Left renal pelvis (tissue), 4 donors: ENCODE results near the gene CLTCL1. TPM values are rescaled to one million over a fixed set of nuclear protein-coding genes. Genes with fewer than 3 reads are reported as not detected.
"Not testable (repeated sequence)": the region's sequence is repeated elsewhere in the genome, so short reads cannot be mapped to it uniquely, and the experiment has no call there.

Experiments used
- DNase-seq, 4 donors: peaks; one replicate each; pipeline ENCODE4 v3.0.0-alpha.2; 2013; ENCODE audit warnings: low read depth in 4 of 4, low spot score in 3 of 4
- polyA plus RNA-seq, 4 donors: library from polyadenylated mRNA; unstranded; fragments of 120-200 nt; gene quantifications; one replicate each; pipeline ENCODE4 v1.2.1, GENCODE V29; 2013; ENCODE audit not compliant: insufficient read length in 4 of 4

Gene CLTCL1
- polyA plus RNA-seq, 4 donors, result 5.2 to 6.7 (median 6.0) TPM

DNA sequence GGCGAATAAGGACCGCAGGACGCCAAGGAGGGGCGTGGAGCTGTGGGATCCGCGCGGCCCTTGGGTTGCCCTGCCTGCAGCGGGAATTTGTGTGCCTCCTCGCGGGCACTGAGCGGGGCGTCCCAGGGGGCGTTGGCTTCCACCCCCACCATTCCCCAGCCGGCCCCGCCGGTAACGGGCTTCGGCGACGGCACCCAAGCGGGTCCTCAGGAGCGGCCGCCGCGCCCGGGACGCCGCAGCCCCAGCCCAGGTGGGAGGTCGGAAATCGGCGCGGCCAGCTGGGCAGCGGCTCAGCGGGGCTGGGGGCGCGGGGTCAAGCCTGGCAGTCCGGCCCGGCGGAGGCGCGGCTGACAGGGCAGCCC, 320 bp downstream of the CLTCL1 start:
- DNase-seq, result no peak

DNA sequence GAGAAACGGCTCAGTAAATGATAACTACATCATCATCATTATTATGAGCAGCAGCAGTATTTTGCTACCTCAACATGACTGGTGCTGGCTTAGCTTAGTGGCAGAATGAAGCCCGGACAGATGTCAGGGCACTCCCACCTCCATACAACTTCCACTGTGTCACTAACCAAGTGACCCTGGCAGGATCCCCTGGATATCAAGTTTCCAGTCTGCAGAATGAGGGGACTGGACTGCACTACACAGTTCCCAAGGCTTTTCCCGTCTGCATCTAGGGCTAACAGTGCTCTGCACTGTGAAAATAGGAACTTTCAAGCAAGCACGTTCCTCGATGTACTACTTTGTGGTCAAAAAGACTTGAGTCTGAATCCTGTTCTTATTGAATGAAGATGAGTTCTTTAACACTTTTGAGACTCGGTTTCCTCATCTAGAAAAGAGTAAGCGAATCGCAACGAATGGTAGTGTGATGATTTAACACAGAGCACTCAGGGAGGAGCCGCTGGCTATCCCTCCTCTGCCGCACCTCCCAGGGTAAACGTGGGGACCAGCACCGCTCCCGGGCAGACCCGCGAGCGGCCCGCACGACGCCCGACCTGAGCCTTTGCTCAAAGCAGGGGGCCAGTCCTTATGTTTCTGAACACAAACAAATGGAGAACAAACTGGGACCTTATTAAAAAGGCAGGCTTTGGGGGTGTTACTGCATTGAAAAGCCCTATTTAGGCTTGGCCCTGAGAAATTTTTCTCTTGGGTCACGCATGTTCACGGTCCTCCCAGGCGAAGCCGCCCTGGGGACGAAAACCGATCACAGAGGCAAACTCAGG, 910 bp downstream of the CLTCL1 start:
- no peak for DNase-seq

DNA sequence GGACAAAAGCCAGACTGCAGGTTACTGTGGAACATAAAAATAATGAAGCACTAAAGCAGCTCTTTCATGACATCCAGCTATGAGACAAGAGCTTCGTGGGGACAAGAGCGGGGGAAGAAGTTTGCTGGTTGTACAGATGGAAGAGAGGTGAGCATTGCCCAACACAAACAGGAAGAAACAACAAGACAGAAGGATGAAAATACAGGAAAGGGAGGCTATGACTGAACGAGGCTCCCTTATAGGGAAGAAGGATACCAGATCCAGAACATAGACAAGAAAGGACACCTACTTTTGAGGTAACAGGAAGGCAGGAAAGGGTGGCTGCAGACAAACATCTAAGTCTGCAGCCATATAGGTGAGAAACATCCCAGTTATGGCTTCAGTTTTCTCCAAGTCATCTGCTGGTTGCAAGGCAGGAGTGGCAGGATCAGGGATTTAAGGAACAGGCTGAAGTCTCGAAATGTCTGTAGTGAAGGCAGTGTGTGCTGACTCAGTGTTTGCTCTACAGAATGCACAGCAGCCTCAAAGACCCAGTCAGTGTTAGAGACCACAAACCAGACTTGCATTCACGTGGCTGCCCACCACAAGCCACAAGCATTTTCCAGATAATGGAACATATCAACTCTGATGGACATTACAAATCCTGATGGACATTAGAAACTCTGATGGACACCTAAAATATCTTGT, 1.9 kb downstream of the CLTCL1 start:
- DNase-seq, result no peak

DNA sequence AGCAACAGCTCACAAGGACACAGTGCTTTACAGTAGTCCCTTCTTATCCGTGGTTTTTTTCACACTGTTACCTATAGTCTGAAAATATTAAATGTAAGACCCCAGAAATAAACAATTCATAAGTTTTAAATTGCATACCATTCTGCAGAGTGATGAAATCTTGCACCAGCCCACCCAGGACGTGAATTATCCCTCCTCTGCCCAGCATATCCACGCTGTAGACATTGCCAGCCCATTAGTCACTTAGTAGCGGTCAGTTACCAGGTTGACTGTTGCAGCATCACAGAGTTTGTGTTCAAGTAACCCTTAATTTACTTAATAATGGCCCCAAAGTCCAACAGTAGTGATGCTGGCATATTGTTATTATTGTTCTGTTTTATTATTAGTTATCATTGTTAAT, 3.6 kb downstream of the CLTCL1 start:
- DNase-seq, result no peak

DNA sequence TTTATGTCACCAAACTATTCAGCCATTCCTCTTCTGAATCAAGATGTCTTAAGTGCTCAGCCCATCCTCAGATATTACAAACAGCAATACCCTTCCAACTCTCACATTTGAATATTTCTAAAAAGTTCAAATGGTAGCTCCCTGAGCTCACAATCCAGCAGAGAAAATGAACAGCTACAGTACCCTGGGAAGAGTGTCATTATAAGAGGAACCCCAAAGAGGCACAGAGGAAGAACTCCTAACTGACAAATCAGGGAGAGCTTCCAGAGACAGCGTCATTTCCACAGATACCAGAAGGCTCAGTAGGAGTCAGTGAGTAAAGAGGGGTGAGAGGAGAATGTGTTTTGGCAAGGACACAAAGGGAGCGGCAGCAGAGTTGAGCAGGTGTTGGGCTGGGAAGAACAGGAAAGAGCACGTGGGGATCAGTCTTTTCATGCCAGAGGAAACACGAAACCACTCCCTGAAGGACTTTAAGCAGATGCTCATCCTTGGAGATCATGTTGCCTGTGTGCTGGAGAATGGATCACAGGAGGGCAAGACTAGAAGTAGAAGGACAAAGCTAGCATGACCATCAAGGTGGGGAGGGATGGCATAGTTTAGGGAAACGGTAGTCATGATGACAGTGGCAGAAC, 4.3 kb downstream of the CLTCL1 start:
- no peak for DNase-seq

DNA sequence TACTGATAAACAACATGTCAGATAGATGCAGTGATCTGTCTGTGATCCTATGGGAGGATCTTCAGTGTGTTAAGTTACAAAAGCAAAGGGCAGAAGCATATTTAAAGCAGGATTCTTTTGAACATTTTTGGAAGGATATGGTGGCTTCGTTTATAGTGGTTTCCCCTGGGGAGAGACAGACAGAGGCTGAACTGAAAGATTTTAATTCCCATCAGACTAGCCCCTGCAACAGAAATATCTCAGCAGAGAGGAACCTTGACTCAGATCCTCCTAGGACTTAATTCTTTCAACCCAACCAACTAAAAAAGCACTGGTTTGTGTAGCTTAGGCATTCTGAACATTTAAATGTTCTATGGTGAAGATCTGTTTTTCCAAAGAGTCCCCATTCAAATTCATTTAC, 5.7 kb downstream of the CLTCL1 start:
- no peak for DNase-seq

DNA sequence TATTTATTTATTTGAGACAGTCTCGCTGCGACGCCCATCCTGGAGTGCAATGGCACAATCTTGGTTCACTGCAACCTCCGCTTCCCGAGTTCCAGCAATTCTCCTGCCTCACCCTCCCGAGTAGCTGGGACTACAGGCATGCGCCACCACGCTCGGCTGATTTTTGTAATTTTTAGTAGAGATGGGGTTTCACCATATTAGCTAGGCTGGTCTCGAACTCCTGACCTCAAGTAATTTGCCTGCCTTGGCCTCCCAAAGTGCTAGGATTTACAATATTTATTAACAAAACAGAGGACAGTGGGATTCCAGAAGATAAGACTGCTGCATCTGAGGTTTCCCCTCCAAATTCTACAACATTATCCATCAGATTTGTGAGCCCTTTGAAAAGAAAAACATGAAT, 12.4 kb downstream of the CLTCL1 start:
- DNase-seq, result not testable (repeated sequence)

DNA sequence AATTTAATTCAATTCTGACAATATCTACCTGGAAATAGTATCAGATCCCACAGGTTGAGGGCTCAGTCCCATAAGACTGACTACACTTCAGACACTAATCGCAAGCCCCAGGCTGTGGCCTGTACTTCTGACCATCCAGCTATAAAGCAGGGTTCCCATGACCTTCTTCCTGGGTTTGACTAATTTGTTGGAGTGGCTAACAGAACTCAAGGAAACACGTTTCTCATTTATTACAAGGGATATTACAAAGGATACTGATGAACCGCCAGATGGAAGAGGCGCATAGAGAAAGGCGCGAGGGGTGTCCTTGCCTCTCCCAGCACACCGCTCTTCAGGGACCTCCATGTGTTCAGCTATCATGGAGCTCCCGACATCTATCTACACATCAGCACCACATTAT, 13.7 kb downstream of the CLTCL1 start:
- DNase-seq, result no peak

DNA sequence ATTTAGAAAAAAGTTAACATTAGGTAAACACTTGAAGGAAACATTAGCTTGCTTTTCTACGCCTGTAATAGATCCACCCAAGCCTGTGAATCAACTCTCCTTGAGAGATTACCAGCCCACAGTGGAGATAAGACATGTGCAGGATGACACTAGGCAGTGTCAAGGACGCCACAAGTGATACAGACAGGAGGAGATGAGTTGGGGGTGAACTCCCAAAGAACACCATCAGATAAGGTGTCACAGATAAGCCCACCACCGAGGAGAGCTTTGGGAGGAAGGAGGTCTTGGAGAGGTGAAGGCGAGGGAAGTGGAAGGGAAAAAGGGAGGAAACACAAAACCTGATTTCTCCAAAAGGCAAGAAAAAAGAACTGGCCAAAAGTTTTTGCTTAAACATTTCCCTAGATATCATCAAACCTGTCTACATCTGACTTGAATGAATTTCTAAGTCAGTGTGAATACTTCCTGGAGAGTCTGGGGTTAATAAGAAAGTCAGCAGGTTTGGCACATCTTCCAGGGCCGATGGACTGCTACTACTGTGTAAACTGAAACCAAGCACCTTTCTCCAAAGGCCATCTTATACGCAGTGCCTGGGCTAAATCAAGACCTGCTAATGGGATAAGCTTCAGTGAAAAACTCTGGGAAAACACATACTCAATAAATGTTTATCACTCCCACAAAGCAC, 15.5 kb downstream of the CLTCL1 start:
- no peak for DNase-seq

DNA sequence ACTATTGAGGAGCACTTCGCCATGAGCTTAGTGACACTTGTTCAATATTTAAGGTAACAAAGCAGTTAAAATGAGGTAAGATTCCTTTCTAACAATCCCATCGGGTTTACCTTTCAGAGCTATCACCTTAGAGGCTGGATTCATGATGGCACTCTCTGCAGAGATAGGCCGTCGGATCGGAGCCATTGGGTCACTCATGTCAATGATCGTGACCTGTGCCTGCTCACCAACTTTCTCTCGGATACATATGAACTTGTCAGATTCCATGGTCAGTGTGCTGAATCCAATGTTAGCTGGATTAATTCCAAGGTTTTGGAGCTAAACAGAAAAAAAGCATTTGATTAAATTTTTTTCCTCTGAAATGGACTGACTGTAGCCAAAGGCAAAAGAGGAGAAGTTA, 16.0 kb downstream of the CLTCL1 start:
- no peak for DNase-seq

DNA sequence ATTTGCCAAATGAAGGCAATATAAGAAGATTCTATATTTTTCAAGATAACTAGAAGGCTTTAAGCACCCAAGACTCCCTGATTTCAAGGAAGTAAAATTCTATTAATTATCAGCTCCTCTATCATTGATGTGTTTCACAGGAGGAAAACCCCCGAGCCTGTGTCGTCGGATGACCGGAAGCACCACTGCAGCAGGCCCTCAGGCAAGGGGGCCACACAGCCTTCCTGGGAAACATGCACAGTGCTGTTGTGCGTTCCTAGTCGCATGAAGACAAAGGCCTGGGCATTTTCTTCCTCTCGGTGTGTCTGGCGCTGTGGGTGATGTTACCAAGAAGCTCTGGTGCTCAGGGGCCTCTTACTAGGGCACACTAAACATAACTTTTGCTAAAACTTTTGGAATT, 16.4 kb downstream of the CLTCL1 start:
- no peak for DNase-seq

DNA sequence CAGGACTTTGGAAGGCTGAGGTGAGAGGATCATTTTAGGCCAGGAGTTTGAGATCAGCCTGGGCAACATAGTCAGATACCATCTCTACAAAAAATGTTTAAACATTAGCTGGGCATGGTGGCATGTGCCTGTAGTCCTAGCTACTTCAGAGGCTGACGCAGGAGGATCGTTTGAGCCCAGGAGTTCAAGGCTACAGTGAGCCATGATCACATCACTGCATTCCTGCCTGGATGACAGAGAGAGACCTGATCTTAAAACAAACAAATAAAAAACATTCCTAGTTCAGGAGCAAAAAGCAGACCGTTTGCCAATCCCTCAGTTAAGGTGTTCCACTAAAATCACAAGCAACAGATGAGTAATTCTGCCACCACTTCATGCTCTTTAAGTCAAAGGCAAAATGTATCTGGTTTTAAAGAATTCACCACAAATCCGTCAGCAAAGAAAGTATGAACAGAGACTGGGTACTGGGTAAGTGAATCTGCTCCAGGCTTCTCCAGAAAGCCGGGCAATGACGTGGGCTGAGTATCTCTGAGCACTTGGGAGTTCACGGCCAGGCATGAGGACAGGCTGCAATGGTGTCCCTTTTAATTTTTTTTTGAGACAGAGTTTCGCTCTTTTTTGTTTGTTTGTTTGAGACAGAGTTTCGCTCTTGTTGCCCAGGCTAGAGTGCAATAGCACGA, 19.5 kb downstream of the CLTCL1 start:
- DNase-seq, result no peak

DNA sequence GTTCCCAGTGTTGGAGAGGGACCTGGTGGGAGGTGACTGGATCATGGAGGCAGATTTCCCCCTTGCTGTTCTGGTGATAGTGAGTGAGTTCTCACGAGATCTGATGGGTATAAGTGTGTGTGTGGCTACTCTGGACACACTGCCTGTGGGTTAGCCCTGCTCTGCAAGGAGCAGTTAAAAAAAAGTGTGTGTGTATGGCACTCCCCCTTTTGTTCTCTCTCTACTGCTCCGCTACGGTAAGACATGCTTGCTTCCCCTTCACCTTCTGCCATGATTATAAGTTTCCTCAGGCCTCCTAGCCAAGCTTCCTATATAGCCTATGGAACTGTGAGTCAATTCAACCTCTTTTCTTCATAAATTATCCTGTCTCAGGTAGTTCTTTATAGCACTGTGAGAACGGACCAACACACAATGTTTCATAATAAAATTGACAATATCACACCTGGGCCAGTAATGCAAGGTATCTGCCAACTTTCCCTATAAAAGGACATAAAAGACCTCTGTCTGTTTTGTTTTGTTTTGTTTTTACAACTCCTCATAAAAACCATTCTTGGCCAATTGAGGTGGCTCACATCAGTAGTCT, 20.2 kb downstream of the CLTCL1 start:
- DNase-seq, result no peak

DNA sequence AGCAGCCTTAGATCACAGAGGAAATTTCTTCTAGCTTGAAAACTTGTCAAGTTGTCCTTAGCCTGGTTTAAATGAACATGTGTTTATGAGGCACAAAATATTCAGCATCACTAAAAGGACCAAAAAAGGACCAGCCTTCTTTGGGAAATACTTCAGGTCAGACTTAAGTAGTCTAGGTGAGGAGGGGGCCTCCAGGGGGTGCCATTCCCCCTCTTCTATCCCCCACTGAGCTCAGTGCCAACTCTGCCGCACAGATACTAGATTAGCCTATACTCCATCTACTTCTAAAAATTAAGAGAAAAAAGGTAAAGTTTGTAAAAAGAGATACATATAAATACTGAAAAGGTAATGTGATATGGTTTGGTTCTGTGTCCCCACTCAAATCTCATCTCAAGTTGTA, 20.6 kb downstream of the CLTCL1 start:
- no peak for DNase-seq

DNA sequence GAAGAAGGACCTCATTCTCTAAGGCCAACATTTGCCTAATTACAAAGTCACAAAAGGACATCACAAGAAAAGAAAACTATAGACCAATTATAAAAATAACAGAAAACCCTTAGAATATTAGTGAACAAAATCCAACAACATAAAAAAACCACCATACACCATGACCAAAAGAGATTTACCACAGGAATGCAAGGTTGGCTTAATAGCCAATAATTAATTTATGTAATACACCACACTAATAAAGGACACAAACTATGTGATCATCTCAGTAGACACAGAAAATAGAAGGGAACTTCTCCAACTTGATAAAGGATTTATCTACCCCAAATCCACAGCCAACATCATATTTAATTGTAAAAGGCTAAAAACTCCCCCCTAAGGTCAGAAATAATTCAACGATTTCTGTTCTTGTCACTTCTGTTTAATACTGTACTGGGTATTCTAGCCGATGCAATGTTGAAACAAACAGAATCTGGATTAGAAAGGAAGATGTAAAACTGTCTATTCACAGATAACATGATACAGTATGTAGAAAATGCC, 24.9 kb downstream of the CLTCL1 start:
- no peak for DNase-seq

DNA sequence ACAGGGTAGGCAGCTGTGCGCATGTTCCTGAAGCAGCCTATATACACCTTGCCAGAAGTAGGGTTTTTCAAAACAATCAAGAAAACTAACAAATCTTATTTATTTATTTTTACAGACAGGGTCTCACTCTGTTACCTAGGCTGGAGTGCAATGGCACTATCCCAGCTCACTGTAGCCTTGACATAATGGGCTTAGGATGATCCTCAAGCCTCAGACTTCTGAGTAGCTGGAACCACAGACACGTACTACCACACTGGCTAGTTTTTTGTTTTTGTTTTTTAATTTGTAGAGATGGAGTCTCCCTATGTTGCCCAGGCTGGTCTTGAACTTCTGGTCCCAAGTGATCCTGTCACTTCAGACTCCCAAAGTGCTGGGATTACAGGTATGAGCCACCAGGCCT, 25.7 kb downstream of the CLTCL1 start:
- no peak for DNase-seq

DNA sequence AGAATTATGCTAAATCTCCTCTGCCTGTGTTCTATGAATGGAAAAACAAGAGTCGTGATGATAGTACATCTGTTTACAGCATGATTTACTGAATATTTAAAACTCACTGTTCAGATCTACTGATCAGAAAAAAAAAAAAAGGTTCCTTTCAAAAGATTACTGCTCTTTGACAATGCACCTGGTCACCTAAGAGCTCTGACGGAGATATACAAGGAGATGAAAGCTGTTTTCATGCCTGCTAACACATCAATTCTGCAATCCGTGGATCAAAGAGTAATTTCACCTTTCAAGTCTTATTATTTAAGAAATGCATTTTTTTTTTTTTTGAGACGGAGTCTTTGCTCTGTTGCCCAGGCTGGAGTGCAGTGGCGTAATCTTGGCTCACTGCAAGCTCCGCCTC, 30.7 kb downstream of the CLTCL1 start:
- DNase-seq, result no peak

DNA sequence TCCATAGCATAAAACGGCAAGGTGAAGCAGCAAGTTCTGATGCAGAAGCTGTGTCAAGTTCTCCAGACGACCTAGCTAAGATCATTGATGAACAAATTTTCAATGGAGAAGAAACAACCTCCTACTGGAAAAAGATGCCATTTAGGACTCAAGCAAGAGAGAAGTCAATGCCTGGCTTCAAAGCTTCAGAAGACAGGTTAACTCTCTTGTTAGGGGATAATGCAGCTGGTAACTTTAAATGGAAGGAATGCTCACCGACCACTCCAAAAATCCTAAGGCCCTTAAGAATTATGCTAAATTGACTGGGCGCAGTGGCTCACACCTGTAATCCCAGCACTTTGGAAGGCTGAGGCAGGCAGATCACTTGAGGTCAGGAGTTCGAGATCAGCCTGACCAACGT, 31.3 kb downstream of the CLTCL1 start:
- DNase-seq, result no peak

DNA sequence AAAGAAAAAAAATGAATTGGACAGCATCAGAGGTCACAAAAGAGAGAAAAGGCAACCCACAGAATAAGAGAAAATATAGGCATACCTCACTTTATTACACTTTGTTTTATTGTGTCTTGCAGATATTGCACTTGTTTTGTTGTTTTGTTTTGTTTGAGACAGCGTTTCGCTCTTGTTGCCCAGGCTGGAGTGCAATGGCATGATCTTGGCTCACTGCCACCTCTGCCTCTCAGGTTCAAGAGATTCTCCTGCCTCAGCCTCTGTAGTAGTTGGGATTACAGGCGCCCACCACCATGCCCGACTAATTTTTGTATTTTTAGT, 32.6 kb downstream of the CLTCL1 start:
- DNase-seq, result not testable (repeated sequence)

DNA sequence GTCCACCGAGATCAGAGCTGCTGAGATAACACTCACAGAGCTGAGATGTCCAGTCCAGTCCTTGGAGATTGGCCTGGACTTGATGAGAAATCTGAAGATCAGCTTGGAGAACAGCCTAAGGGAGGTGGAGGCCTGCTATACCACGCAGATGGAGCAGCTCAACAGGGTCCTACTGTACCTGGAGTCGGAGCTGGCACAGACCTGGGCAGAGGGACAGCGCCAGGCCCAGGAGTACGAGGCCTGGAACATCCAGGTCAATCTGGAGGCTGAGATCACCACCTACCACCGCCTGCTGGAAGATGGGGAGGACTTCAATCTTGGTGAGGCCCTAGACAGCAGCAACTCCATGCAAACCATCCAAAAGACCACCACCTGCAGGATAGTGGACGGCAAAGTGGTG, 33.1 kb downstream of the CLTCL1 start:
- no peak for DNase-seq
